GM12864 (cell line): ENCODE measurements around the gene CBFA2T2.

Experiments
- DNase-seq: peaks from one replicate; pipeline ENCODE4 v3.0.0-alpha.2; 2011; ENCODE audit warnings: low read depth
- H3K4me3 ChIP-seq: 2 replicates; pipeline ENCODE4 v1.5.1; 2011; ENCODE audit warnings: mild to moderate bottlenecking, low read depth, low read length, control low read depth
- TF ChIP-seq, protein P1 (sequence below): IDR thresholded peaks from 2 replicates; pipeline ENCODE4 v1.5.1; 2011; ENCODE audit warnings: low read depth, mild to moderate bottlenecking, moderate library complexity, low read length, control low read depth, inconsistent platforms; ENCODE audit errors: missing control alignments

Gene CBFA2T2

GRCh38 chr20:33516882-33517281 lies 27.0 kb downstream of the CBFA2T2 start:
- no peak overlapping the region for H3K4me3 ChIP-seq
- DNase-seq = no peak
- TF ChIP-seq, protein P1, sequence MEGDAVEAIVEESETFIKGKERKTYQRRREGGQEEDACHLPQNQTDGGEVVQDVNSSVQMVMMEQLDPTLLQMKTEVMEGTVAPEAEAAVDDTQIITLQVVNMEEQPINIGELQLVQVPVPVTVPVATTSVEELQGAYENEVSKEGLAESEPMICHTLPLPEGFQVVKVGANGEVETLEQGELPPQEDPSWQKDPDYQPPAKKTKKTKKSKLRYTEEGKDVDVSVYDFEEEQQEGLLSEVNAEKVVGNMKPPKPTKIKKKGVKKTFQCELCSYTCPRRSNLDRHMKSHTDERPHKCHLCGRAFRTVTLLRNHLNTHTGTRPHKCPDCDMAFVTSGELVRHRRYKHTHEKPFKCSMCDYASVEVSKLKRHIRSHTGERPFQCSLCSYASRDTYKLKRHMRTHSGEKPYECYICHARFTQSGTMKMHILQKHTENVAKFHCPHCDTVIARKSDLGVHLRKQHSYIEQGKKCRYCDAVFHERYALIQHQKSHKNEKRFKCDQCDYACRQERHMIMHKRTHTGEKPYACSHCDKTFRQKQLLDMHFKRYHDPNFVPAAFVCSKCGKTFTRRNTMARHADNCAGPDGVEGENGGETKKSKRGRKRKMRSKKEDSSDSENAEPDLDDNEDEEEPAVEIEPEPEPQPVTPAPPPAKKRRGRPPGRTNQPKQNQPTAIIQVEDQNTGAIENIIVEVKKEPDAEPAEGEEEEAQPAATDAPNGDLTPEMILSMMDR = no peak

GRCh38 chr20:33518071-33518470 lies 28.2 kb downstream of the CBFA2T2 start:
- H3K4me3 ChIP-seq = no peak overlapping the region
- no peak for DNase-seq
- TF ChIP-seq, protein P1 = no peak

- TF ChIP-seq, protein P1 = no peak
- DNase-seq = no peak
- H3K4me3 ChIP-seq = no peak overlapping the region
Observed at GRCh38 chr20:33521461-33521860, 31.6 kb downstream of the CBFA2T2 start.

DNA sequence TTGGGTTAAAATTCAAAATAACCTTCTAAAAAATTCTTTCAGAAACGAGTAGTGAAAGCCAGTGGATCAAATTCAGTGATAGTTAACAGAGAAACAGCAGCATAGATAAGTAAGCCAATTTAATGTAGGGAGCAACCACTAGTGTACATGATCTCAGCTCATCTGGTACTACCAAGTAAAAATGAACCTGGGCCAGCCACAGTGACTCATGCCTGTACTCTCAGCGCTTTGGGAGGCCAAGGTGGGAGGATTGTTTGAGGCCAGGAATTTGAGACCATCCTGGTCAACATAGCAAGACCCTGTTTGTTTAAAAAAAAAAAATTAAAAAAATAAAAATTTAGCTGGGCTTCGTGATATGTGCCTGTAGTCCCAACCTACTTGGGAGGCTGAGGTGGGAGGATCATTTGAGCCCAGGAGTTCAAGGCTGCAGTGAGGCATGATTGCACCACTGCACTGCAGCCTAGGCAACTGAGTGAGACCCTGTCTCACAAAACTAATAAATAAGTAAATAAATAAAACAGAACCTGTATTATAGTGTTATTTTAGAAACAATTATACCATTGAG lies 32.4 kb downstream of the CBFA2T2 start:
- TF ChIP-seq, protein P1 = no peak
- DNase-seq = no peak
- H3K4me3 ChIP-seq = no peak overlapping the region

- no peak overlapping the region for H3K4me3 ChIP-seq
- DNase-seq = no peak
- TF ChIP-seq, protein P1 = no peak
Observed at GRCh38 chr20:33524261-33524660, 34.4 kb downstream of the CBFA2T2 start.

- no peak for DNase-seq
- H3K4me3 ChIP-seq = no peak overlapping the region
- TF ChIP-seq, protein P1 = no peak
Observed at GRCh38 chr20:33526769-33527168, 36.9 kb downstream of the CBFA2T2 start.
